GM18861 (cell line): Measurements from ENCODE around the gene NR6A1.
"Not testable (repeated sequence)": the region's sequence is repeated elsewhere in the genome, so short reads cannot be mapped to it uniquely, and the experiment has no call there.

Experiments used
- ATAC-seq: cut with Tn5 transposase; IDR thresholded peaks from one replicate; pipeline ENCODE4 v1.9.1; 2021; ENCODE audit not compliant: unreplicated experiment

NR6A1 gene

GRCh38 chr9:124761710-124762109 is 9.4 kb downstream of the NR6A1 start:
- ATAC-seq: no peak

DNA sequence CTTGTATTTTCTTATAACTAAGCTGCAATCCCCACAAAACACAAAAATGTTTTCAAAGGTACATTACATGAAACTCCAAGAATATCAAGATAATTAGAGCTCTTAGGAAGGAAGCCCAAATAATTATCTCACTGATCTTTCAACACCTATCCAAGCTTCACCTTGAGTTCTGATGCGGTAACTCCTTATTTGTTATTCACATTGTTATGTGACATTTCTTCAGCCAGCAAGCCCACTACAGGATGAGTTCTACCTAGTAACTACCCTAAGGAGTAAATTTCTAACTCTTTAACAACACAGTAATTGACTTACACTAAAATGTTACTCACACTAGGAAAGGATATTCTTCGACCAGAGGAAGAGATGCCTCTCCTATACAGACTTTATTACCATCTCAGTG is 9.9 kb downstream of the NR6A1 start:
- ATAC-seq: no peak

DNA sequence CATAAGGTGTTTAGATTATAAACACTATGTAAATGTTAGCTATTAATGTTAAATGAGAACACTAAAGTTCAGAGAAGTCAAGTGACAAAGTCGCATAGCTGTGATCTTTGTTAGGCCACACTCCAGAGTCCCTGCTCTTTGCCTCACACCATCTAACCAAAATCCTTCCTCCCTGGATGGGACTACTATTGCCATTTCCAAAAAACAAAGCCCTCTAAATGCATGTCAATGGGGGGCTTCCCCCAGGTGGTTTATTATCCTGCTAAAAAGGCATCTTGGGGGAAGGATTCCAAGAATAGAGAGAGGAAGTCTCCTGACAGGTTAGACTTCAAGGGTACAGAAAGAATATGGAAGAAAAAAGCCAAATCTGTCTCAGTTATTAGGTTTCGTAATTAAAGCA is 10.4 kb downstream of the NR6A1 start:
- no peak for ATAC-seq

DNA sequence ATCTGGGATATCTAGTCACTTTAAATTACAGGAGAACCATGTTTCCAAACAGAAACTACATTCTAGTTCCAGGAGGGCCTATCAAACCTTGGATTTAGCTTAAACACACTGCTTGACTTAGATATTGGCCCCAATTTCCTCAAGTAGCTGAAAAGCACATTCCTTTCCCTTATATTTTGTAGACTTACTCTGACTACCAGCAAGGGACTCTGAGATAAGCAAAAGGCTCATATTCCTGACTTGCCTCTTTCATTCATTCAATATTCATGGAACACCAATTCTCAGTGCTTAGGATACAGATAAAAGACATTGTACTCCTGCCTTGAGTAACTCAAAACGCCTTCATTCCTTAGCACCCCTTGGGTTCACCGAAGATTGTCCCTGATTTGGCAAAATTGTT is 11.8 kb downstream of the NR6A1 start:
- no peak for ATAC-seq

- ATAC-seq: no peak
Observed at GRCh38 chr9:124758691-124759090, 12.4 kb downstream of the NR6A1 start.

GRCh38 chr9:124758061-124758460 is 13.1 kb downstream of the NR6A1 start:
- ATAC-seq: no peak

DNA sequence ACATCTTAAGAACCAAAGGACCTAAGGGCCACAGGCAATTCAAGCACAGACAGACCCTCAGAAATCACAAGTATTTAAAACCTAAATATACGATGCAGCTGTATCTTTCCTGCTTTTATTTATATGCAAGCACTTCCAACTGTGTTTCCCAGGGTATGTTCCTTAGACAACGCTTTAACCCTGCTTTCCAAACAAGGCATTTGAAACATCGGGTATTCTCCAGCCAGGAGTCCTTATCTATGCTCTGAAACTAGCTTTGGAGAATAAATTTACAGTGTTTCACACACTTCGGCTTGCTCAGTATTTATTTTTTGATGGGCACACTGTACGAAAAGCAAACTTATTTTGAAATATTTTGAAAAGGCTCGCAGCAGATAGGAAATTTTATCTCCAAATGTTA is 13.5 kb downstream of the NR6A1 start:
- ATAC-seq: no peak

DNA sequence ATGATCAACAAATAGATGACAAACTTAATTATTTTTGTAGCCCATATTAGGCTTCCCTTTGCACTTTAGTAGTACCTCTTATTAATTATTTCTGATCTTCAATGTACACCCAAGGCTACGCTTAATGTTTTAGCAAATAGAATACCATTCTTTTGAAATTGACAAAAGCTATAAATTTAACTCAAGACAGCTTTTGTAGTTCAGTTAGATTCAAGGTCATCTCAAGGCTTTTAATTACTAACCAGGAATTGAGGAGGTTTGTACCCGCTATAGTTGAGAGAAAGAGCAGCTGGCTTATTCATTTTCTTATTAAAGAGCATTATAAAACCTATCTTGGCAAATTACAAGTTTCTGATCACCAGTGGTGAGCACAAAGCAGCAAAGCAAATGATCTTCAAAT is 15.1 kb downstream of the NR6A1 start:
- no peak for ATAC-seq

DNA sequence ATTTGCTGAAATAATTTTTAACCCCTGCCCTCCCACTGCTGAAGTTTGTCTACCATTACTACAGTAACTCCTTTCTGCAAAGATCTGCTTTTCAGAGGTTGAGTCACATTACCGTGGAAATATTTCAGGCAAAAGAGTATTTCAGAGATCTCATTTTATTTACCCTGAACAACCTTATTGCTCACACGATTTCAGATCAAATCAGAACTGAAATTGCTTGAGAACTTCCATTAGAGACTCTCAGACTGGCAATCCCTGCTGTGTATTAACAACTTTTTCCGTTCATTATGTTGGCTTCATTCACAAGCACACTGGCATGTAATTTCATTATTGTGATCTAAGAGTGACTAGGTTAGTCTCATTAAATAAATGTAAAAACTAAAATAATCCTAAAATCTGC is 16.1 kb downstream of the NR6A1 start:
- no peak for ATAC-seq

GRCh38 chr9:124754289-124754688 is 16.8 kb downstream of the NR6A1 start:
- ATAC-seq: no peak

DNA sequence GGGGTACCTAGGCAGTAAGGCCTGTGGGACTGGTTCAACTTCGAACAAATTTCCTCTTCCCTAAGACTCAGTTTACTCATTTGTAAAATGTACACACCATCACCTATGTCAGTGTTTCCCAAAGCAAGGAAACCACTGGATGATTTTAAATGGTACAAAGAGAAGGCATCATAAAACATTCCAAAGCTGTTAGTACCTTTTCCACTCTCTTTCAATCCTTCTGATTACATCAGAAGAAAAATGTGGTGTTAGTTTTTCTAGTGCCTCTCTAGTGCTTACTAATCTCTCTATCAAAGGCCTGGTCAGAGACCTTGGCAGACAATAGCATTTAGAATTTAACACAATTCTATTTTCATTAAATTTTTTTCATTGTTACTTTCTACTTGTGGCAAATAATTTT is 18.1 kb downstream of the NR6A1 start:
- ATAC-seq: no peak

- no peak for ATAC-seq
Observed at GRCh38 chr9:124749781-124750180, 21.3 kb downstream of the NR6A1 start.

GRCh38 chr9:124749284-124749683 is 21.8 kb downstream of the NR6A1 start:
- no peak for ATAC-seq

DNA sequence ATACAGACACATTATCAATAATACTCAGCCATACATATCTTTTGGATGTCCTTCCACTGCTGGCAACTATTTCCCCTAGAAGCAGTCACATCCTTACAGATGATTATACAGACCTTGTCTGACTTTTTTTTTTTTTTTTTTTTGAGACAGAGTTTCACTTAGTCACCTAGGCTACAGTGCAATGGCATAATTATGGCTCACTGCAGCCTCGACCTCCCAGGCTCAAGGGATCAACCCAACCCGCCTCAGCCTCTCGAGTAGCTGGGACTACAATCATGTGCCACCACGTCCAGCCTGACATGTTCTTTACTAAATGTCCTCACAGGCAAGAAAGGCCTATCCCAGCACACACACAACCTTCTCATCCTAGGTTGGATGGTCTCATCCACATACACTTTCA is 24.0 kb downstream of the NR6A1 start:
- ATAC-seq: no peak

DNA sequence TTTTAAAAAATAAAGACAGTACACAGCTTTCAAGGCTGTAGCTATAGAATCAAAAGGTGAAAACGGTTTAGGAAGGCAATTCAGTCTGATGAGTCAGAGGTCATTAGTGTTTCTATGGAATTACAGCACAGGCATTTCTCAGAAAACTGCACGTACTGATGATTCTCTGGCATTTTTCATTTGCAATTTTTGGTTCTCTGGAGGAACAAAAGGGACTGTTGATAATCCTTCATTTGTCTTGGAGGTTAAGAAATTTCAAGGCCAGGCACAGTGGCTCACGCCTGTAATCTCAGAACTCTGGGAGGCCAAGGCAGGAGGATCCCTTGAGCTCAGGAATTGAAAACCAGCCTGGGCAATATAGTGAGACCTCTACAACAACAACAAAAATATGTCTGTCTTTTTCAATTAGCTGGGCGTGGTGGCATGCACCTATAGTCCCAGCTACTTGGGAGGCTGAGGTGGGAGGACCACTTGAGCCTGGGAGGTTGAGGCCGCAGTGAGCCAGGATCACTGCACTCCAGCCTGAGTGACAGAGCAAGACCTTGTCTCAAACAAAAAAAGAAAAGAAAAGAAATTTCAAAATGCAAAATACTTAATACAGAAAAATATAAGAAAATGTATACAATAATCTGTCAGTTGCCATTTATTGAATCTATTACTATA is 27.3 kb downstream of the NR6A1 start:
- no peak for ATAC-seq

DNA sequence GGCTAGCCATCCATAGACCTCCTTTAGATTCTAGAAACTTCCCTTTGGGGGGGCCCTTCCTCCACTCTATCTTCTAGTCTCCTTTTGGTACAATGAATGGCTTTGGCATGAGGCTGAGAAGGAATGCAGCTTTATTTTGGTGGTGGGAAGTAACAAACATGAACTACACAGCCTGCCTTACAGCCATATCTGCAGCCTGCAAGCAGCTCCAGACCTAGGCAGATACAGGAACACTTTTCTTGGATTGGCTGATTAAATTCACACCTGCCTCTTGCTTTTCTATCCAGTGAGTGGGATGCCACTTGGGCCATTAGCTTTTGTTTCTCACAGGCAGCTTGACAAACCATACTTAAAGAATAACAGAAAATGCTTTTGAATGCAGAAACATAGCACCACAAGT is 28.2 kb downstream of the NR6A1 start:
- ATAC-seq: no peak

DNA sequence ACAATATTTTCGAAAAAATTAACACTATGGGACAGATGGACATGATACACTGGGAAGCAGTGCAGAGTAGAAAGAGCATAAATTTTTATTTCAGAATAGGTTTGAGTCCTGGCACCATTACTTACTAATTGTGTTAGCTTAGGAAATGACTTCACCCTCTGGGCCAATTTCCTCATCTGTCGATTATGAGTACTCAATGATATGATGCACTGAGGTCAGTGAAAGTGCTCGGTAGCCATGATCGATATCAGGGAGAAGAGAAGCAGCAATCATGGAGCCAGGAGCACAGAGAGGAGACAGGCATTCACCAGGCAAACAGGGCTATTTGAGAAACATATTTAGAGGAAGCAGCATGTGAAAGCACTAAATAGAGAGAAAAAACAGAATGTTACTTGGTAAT is 29.4 kb downstream of the NR6A1 start:
- no peak for ATAC-seq

GRCh38 chr9:124741149-124741548 is 30.0 kb downstream of the NR6A1 start:
- ATAC-seq: no peak

- no peak for ATAC-seq
Observed at GRCh38 chr9:124739360-124739759, 31.8 kb downstream of the NR6A1 start.

- ATAC-seq: not testable (repeated sequence)
Observed at GRCh38 chr9:124738075-124738474, 33.0 kb downstream of the NR6A1 start.

DNA sequence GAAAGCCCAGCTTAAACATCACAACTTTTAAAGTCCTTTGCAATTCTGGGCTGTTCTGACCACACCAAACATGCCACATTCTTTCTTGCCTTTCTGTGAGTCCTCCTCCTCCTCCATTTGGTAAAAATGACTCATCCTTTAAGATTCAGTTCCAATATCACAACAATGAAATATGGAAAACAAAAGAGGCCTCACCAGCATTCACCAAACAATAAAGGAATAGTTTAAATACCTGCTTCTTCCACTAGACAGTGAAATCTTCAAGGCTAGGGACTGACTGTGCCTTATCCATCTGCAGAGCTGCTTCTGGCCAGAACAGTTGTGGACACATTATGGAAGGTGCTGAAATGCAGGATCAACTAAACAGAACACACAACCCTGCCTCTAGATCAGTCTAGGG is 36.0 kb downstream of the NR6A1 start:
- no peak for ATAC-seq

DNA sequence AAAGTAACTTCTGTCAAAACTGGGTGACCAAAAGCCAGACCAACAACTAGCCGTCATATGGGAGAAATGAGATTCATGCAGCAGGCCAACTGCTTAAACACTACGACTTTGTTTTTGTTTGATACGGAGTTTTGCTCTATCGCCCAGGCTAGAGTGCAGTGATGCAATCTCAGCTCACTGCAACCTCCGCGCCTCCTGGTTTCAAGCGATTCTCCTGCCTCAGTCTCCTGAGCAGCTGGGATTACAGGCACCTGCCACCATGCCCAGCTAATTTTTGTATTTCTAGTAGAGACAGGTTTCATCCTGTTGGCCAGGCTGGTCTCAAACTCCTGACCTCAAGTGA is 36.4 kb downstream of the NR6A1 start:
- not testable (repeated sequence) for ATAC-seq

- ATAC-seq: no peak
Observed at GRCh38 chr9:124733964-124734740, 37.0 kb downstream of the NR6A1 start.
